ENCODE results near the gene METTL26. TPM values are rescaled to one million over a fixed set of nuclear protein-coding genes. Genes with fewer than 3 reads are reported as not detected.

Gene METTL26
- total and polyA plus RNA-seq, 8 donors = 17.3 to 271 (median 197) TPM

DNA sequence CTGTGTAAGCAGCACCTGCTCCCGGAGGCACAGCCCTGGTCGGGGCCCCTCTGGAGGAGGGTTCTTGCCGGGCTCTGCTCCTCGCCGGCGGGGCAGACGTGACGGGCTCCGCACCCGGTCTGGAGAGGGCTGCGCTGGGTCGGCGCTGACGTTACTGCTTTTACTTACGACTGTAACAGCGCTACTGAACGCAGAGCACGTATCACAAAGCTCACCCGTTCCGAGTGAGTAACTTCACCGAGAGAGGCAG lies 47.5 kb downstream of the METTL26 start:
- intact Hi-C loops (cut with DNase I; ENCODE audit: low total_unique reads) = no loop called here
- peaks cover 45 to 76% (median 63%) of the 10 kb centered on the region in 4 donors for H3K4me1 ChIP-seq
- peaks cover 0 to 11% (median 0%) of the 10 kb centered on the region in 3 donors for H3K27me3 ChIP-seq
- DNase-seq = peak; percentile 56 to 86
- TF ChIP-seq, protein P1, sequence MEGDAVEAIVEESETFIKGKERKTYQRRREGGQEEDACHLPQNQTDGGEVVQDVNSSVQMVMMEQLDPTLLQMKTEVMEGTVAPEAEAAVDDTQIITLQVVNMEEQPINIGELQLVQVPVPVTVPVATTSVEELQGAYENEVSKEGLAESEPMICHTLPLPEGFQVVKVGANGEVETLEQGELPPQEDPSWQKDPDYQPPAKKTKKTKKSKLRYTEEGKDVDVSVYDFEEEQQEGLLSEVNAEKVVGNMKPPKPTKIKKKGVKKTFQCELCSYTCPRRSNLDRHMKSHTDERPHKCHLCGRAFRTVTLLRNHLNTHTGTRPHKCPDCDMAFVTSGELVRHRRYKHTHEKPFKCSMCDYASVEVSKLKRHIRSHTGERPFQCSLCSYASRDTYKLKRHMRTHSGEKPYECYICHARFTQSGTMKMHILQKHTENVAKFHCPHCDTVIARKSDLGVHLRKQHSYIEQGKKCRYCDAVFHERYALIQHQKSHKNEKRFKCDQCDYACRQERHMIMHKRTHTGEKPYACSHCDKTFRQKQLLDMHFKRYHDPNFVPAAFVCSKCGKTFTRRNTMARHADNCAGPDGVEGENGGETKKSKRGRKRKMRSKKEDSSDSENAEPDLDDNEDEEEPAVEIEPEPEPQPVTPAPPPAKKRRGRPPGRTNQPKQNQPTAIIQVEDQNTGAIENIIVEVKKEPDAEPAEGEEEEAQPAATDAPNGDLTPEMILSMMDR (IDR thresholded peaks at IDR 0.05) = no peak
- TF ChIP-seq POLR2AphosphoS5 (IDR thresholded peaks at IDR 0.05) (no peak), POLR2A (IDR thresholded peaks at IDR 0.05) (no peak), EP300 (IDR thresholded peaks at IDR 0.05) (no peak)
- no peaks in the 10 kb centered on the region for H3K9me3 ChIP-seq
- peak overlapping the region; percentile 68 to 88 (median 82) for H3K4me3 ChIP-seq
- WGBS, 5 donors = 0 to 2% (median 0%) methylated on average over 4 to 21 of the region's 21 CpGs
- H3K36me3 ChIP-seq = peaks cover 0 to 3% (median 0%) of the 10 kb centered on the region in 4 donors
- H3K27ac ChIP-seq = peak overlapping the region; percentile 95 to 100 (median 98)

GRCh38 chr16:586645-587590 lies 49.2 kb downstream of the METTL26 start:
- Histone ChIP-seq H3K27ac (peak overlapping the region in 1 of 5 donors; percentile 97), H3K9me3 (no peaks in the 10 kb centered on the region), H3K4me1 (peaks cover 30 to 64% (median 54%) of the 10 kb centered on the region in 4 donors), H3K36me3 (peaks cover 0 to 13% (median 3%) of the 10 kb centered on the region in 4 donors), H3K4me3 (no peak overlapping the region), H3K27me3 (peaks cover 0 to 11% (median 0%) of the 10 kb centered on the region in 3 donors)
- DNase-seq = peak in 1 of 2 donors; percentile 40
- TF ChIP-seq POLR2A (IDR thresholded peaks at IDR 0.05) = no peak
- TF ChIP-seq, protein P1 (IDR thresholded peaks at IDR 0.05) = no peak
- TF ChIP-seq EP300 (IDR thresholded peaks at IDR 0.05) = no peak
- no peak for TF ChIP-seq POLR2AphosphoS5 (IDR thresholded peaks at IDR 0.05)
- intact Hi-C loops (cut with DNase I; ENCODE audit: low total_unique reads) = no loop called here
- 59 to 75% (median 63%) methylated on average over 7 to 14 of the region's 14 CpGs for WGBS, 5 donors

DNA sequence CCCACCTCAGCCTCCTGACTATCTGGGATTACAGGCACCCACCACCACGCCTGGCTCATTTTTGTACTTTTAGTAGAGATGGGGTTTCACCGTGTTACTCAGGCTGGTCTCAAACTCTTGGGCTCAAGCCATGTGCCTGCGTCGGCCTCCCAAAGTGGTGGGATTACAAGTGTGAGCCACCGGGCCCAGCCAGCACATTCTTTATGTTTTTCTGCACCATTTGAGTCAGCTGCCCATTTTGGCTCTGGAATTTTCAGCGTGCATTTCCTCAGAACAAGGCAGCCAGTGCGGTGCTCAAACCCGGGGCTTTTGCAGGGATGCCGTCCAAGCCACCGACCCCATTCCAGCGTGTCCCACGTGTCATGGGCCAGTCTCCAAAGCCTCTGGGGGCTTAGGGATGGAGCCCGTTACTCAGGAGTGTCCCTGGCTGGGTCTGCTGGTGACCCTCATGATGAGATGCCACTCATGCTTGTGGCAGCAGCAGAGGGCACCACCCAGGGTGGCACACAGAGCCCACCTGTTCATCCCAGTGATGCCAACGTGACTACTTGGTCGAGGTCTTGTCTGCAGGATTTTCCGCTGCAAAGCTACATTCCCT lies 50.0 kb downstream of the METTL26 start:
- H3K36me3 ChIP-seq = peaks cover 0 to 15% (median 4%) of the 10 kb centered on the region in 4 donors
- WGBS, 5 donors = 32 to 44% (median 41%) methylated on average over 16 of the region's 16 CpGs
- no peak overlapping the region for H3K27ac ChIP-seq
- peaks cover 24 to 56% (median 47%) of the 10 kb centered on the region in 4 donors for H3K4me1 ChIP-seq
- H3K4me3 ChIP-seq = no peak overlapping the region
- peaks cover 0 to 11% (median 0%) of the 10 kb centered on the region in 3 donors for H3K27me3 ChIP-seq
- no peaks in the 10 kb centered on the region for H3K9me3 ChIP-seq
- DNase-seq = no peak
- intact Hi-C loops (cut with DNase I; ENCODE audit: low total_unique reads) = no loop called here
- TF ChIP-seq, protein P1 (IDR thresholded peaks at IDR 0.05) = no peak
- TF ChIP-seq EP300 (IDR thresholded peaks at IDR 0.05) (no peak), POLR2A (IDR thresholded peaks at IDR 0.05) (no peak)

GRCh38 chr16:585351-585750 lies 50.8 kb downstream of the METTL26 start:
- H3K36me3 ChIP-seq = peaks cover 0 to 23% (median 11%) of the 10 kb centered on the region in 4 donors
- no peak overlapping the region for H3K27ac ChIP-seq
- TF ChIP-seq, protein P1 (IDR thresholded peaks at IDR 0.05) = peak in 2 of 7 experiments; percentile 12
- TF ChIP-seq POLR2A (IDR thresholded peaks at IDR 0.05) = no peak
- no peak for TF ChIP-seq EP300 (IDR thresholded peaks at IDR 0.05)
- peak in 1 of 3 donors; percentile 51 for TF ChIP-seq POLR2AphosphoS5 (IDR thresholded peaks at IDR 0.05)
- peak; percentile 65 to 67 for DNase-seq
- H3K4me3 ChIP-seq = no peak overlapping the region
- peaks cover 19 to 49% (median 39%) of the 10 kb centered on the region in 4 donors for H3K4me1 ChIP-seq
- H3K9me3 ChIP-seq = no peaks in the 10 kb centered on the region
- WGBS, 5 donors = 7 to 23% (median 12%) methylated on average over 3 to 10 of the region's 10 CpGs
- peaks cover 0 to 11% (median 0%) of the 10 kb centered on the region in 3 donors for H3K27me3 ChIP-seq
- intact Hi-C loops (cut with DNase I; ENCODE audit: low total_unique reads) = no loop called here

All from stomach (tissue), 9 donors.